Stimulated activated CD4-positive, alpha-beta T cell treated with anti-CD3 and anti-CD28 coated beads, Interleukin-2, amount 100 ng/mL, for 4 hours (primary cell): ENCODE measurements around the gene ST6GALNAC2.

ENCODE experiments used
- DNase-seq: peaks from one replicate; pipeline ENCODE4 v3.0.0-alpha.2; 2020; ENCODE audit warnings: low read depth

The ST6GALNAC2 gene

GRCh38 chr17:76599694-76600460 lies 14.2 kb upstream of the ST6GALNAC2 start:
- DNase-seq: no peak

DNA sequence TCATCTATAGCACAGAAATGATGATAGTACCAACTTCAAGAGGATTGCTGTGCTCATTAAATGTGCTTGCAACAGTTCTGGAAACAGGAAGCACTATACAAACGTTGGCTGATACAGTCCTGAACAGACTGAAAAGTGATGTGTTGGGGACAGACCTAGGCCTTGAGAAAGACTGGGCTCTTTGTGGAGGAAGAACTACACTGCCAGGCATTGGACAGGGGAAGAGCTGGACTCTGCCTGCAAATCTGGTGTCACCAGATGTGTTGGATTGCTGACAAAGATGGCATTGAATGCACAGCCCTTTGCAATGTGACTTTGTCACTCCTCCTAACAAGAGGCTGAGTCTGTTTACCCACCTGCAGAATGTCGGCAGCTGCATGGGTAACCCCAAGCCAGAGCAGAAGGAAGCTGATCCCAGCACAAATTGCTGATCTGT lies 12.4 kb upstream of the ST6GALNAC2 start:
- DNase-seq: no peak

DNA sequence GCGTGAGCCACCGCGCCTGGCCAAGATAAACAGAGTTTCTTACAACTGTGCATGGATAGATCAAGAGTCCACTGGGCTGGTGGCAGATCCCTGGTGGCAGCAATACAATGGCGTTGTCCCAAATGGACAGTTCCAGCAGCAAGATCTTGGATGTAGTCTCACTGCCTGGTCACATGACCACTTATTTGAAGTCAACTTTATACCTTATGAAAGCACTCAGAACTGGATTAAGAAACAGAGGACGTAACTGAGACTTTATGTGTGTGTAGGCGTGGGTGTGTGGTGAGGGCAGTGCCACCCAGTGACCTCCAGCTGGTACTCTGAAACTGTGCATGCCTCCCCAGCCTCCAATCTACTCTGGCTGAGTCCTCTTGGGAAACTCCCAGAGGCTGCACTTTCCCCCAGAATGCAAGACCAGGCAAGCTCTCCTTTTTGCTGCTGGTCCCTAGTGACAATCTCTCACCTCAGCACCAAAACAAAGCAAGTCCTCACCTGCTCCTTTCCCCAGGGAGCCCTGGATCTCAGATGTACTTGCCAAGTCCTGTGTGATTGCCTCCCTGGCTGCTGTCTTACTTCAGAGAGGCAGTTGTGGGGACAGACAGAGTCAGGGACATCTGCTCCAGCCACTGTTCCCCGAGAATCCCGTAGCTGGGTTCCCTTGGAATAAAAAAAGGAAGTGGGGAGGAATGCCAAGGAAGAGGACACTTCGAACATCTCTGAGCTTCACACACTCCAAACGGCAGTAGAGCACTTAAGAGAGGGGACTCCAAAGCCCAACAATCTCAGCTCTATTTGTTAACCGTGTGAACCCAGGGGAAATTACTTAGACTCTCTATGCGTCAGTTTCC lies 11.7 kb upstream of the ST6GALNAC2 start:
- no peak for DNase-seq

DNA sequence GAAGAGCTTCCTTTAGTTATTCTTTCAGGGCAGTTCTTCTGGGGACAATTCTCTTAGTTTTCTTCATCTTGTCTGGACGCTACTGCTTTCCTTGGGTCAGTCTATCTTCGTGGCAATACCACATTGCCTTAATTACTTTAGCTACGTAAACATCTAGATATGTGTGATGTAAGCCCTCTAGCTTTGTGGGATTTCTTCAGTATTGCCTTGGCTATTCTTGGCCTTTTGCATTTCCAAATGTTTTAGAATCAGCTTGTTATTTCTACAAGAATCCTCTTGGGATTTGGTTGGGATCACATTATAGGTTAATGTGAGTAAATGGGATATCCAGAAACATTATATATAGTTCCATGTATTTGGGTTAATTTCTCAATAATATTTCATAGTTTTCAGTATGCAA lies 9.0 kb upstream of the ST6GALNAC2 start:
- no peak for DNase-seq

DNA sequence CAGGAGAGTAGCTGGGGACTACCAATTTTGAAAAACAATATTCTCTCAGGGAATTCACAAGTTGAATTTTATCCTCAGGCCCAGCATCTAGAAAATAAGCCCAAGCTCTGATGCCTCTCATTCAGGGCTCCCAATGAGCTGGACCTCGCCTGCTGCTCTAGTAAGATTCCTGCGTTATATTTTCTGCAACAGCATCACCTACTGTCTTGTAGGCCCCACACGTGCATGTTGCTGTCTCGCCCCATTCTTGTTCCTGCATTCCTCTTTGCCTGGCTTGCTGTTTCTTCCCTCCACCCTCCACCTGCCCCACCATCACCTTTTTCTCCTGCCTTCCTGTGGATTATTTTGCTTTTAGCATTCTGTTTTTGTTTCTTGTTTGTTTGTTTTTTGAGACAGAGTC lies 8.3 kb upstream of the ST6GALNAC2 start:
- no peak for DNase-seq

GRCh38 chr17:76593384-76593826 lies 7.7 kb upstream of the ST6GALNAC2 start:
- DNase-seq: no peak

DNA sequence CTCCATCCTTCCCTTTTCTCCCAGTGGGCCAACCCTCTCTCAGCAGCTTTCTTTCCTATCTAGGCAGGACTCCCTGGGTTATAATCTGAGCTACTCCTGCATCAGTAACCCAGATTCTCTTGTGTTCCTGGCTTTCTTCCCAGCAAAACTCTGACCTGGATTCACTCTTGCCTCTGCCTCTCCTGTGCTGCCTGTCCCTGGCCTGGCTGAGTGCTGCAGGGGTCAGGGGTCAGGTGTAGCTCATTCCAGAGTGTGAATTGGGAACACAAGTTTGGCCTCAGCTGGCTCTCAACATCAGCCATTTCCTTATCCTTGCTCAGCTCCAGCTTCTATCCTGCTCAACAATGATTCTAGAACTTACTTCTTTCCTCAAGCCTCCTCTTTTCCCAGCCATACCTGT lies 2.5 kb upstream of the ST6GALNAC2 start:
- DNase-seq: no peak

GRCh38 chr17:76586741-76587487 lies 1.3 kb upstream of the ST6GALNAC2 start:
- no peak for DNase-seq

DNA sequence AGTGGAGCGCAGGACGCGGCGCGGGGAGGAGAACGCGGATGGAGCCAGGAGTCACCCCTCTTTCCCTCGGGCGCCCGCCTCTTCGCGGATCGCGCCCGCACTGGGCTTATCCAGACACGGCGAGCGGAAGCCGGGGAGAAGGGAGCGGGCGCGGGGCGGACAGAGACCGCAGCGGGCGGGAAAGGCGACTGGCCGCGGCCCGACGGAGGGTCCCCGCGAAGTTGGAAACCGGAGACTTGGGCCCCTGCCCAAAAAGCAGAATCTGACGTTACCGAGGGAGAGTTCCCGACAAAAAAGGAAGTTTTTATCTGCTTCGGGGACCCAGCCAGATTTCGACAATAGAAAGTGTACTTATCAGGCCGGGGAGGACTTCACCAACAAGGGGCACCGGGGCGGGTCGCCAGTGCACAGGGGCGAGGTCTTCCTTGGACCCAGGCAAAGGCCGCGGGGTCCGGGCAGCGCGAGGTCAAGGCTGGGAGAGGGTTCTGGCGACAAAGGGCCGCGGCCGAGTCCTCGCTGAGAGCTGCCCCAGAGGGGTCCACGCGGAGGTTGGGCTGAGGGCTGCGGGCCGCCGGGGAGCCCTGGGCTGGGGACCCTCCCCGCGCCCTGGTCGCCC lies 519 bp downstream of the ST6GALNAC2 start:
- no peak for DNase-seq

DNA sequence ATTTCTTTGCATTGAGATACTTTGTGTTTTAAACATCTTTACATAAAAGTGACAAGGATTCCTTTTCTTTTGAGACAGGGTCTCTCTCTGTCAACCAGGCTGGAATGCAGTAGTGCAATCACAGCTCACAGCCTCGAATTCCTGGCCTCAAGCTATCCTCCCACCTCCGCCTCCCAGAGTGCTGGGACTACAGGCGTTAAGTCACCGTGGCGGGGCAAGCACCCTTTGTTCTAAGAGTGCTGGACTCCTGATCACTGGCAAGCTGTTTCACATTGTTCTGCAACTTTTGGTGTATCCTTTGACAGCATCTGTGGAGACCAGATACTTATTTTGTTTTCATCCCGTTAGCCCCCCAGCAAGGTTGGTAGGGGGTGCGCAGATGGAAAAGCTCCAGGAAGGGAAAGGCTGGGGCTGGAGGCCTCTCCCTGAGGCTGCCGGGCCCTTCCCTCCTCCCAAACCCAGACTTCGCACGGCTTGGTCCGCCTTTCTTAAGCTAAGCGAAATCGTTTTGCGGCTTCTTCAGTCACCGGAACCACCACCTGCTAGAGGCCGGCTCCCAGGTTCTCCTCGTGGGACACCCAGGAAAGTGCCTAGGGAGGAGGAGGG lies 1.1 kb downstream of the ST6GALNAC2 start:
- no peak for DNase-seq

DNA sequence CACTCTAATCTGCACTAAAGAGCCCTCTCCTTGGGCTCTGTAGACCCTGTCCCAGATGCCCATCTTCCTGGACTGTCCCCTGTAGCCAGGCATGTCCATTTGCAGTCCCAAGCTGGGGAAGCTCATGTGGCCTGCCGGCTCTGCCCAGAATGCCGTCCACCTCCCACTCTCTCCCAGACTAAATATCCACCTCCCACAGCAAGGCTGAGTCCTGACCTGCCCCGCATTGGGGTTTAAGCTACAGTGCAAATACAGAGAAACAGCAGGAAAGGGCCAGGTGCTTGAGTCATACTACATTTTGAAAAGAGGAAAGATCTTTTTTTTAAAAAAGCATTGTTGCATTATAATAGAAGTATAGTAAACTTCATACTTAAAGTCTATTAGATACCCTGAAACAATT lies 3.0 kb downstream of the ST6GALNAC2 start:
- no peak for DNase-seq

DNA sequence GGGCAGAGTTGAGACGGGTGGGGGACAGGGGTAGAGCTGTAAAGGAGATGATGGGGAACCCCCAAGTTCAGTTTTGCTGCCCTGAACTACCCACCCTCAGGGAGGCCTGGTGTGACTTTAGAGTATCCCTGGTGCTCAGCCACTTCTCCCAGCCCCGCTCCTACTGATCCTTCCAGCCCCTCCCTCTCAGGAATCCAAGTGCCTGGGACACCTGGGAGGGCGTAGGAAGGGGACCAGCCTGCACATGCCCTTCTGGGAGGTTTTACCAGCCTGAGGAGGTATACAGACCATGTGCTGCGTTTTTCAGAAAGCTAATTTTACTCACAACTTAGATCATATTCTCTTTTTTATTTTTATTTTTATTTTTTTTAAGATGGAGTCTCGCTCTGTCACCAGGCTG lies 4.1 kb downstream of the ST6GALNAC2 start:
- no peak for DNase-seq

GRCh38 chr17:76579281-76579680 lies 6.4 kb downstream of the ST6GALNAC2 start:
- DNase-seq: no peak

DNA sequence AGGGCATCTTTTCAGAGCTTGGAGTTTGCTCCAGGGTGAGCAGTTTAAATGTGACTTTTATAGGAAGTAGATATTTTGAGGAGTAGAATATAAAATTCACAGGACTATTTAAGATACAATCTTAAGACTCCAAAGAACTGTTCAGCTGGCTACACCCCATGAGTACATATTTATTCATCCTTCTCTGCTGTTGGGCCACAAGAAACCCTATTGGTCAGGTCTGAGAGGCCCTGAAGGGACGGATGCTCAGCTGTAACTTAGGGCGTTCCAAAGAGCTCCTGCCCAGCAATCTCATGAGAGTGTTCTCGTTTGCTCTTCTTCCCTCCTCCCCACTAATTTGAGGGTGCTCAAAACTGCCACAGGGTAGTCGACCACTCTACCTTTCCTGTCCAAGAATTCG lies 7.3 kb downstream of the ST6GALNAC2 start:
- no peak for DNase-seq

GRCh38 chr17:76577876-76578275 lies 7.8 kb downstream of the ST6GALNAC2 start:
- DNase-seq: no peak

DNA sequence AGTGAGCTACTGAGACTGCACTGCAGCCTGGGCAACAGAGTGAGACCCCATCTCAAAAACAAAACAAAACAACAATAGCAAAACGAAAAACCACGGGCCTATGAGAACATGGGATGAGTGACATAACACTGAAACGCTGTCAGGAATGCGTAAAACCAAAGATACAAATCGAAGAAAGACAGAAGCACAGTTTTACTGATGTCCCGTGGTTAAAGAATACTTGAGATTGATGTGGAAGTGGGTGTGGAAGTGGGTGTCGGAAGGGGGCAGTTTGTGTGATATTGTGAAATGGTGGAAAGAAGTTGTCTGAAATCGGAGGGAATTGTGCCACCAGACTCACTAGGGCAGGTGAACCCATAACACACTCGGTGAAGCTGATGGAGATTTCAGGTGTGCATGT lies 9.5 kb downstream of the ST6GALNAC2 start:
- no peak for DNase-seq

- DNase-seq: no peak
Measured at GRCh38 chr17:76575570-76575969, 10.1 kb downstream of the ST6GALNAC2 start.

- DNase-seq: no peak
Measured at GRCh38 chr17:76574166-76574565, 11.5 kb downstream of the ST6GALNAC2 start.

GRCh38 chr17:76573096-76573495 lies 12.6 kb downstream of the ST6GALNAC2 start:
- DNase-seq: no peak

- no peak for DNase-seq
Measured at GRCh38 chr17:76572201-76572910, 13.3 kb downstream of the ST6GALNAC2 start.

GRCh38 chr17:76570877-76571471 lies 14.7 kb downstream of the ST6GALNAC2 start:
- no peak for DNase-seq
